MM.1S (cell line): ENCODE measurements around the gene CCR6.

Experiments
- EZH2 ChIP-seq: fragments of 300-600 bp; sonication (generic); optimal IDR thresholded peaks from 2 replicates; pipeline ENCODE3; 2017; ENCODE audit warnings: low read depth, mild to moderate bottlenecking, antibody characterized with exemption, low read length, mixed read lengths
- EZH2phosphoT487 ChIP-seq: fragments of 300-600 bp; sonication (generic); IDR thresholded peaks from 2 replicates; pipeline ENCODE4 v1.6.1; 2018; ENCODE audit warnings: antibody characterized with exemption, low read length
- TF ChIP-seq, protein P1 (sequence below): fragments of 300-600 bp; sonication (generic); IDR thresholded peaks from 2 replicates; pipeline ENCODE4 v1.5.1; 2016; ENCODE audit warnings: antibody characterized with exemption, low read length, mixed read lengths

- TF ChIP-seq, protein P1, sequence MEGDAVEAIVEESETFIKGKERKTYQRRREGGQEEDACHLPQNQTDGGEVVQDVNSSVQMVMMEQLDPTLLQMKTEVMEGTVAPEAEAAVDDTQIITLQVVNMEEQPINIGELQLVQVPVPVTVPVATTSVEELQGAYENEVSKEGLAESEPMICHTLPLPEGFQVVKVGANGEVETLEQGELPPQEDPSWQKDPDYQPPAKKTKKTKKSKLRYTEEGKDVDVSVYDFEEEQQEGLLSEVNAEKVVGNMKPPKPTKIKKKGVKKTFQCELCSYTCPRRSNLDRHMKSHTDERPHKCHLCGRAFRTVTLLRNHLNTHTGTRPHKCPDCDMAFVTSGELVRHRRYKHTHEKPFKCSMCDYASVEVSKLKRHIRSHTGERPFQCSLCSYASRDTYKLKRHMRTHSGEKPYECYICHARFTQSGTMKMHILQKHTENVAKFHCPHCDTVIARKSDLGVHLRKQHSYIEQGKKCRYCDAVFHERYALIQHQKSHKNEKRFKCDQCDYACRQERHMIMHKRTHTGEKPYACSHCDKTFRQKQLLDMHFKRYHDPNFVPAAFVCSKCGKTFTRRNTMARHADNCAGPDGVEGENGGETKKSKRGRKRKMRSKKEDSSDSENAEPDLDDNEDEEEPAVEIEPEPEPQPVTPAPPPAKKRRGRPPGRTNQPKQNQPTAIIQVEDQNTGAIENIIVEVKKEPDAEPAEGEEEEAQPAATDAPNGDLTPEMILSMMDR: no peak
- no peak for TF ChIP-seq EZH2phosphoT487
- no peak for TF ChIP-seq EZH2
These were observed 2.5 kb downstream of the CCR6 start for GRCh38 chr6:167125410-167125809.
